Measurements from ENCODE around the gene STK39. TPM values are rescaled to one million over a fixed set of nuclear protein-coding genes. Genes with fewer than 3 reads are reported as not detected.
"Not testable (repeated sequence)": the region's sequence is repeated elsewhere in the genome, so short reads cannot be mapped to it uniquely, and the experiment has no call there.

The STK39 gene
- polyA plus RNA-seq, 4 donors = 19.0 to 68.7 (median 41.3) TPM

- no peak for FAIRE-seq
- Histone ChIP-seq H3K9me3 (ENCODE audit: control insufficient read depth in 2 of 2, insufficient read depth in 1 of 2, low read depth in 1 of 2, low read length in 1 of 2) (no peaks in the 10 kb centered on the region), H3K4me1 (ENCODE audit: control insufficient read depth in 3 of 3, insufficient read depth in 2 of 3, low read depth in 1 of 3, low read length in 2 of 3) (peaks cover 0 to 3% (median 0%) of the 10 kb centered on the region in 3 donors), H3K27ac (ENCODE audit: low read depth in 1 of 3, low read length in 2 of 3) (no peak overlapping the region), H3K4me3 (ENCODE audit: low read depth in 1 of 3, low read length in 3 of 3) (no peak overlapping the region), H3K36me3 (ENCODE audit: control insufficient read depth in 3 of 3, insufficient read depth in 2 of 3, low read depth in 1 of 3, low read length in 3 of 3) (no peaks in the 10 kb centered on the region), H3K27me3 (ENCODE audit: control insufficient read depth in 3 of 3, insufficient read depth in 3 of 3, low read length in 3 of 3) (no peaks in the 10 kb centered on the region)
- 67 to 81% (median 71%) methylated on average over 3 of the region's 3 CpGs for WGBS, 3 donors
- peak in 1 of 2 donors; percentile 37 for DNase-seq
These were observed 29.9 kb upstream of the STK39 start for GRCh38 chr2:168277276-168277675.

- Histone ChIP-seq H3K4me3 (ENCODE audit: low read depth in 1 of 3, low read length in 3 of 3) (no peak overlapping the region), H3K27me3 (ENCODE audit: control insufficient read depth in 3 of 3, insufficient read depth in 3 of 3, low read length in 3 of 3) (no peaks in the 10 kb centered on the region), H3K36me3 (ENCODE audit: control insufficient read depth in 3 of 3, insufficient read depth in 2 of 3, low read depth in 1 of 3, low read length in 3 of 3) (no peaks in the 10 kb centered on the region), H3K27ac (ENCODE audit: low read depth in 1 of 3, low read length in 2 of 3) (no peak overlapping the region), H3K4me1 (ENCODE audit: control insufficient read depth in 3 of 3, insufficient read depth in 2 of 3, low read depth in 1 of 3, low read length in 2 of 3) (no peaks in the 10 kb centered on the region), H3K9me3 (ENCODE audit: control insufficient read depth in 2 of 2, insufficient read depth in 1 of 2, low read depth in 1 of 2, low read length in 1 of 2) (no peaks in the 10 kb centered on the region)
- DNase-seq (no peak), FAIRE-seq (no peak)
- 61 to 68% (median 66%) methylated on average over 3 of the region's 3 CpGs for WGBS, 3 donors
These were observed 24.8 kb upstream of the STK39 start for GRCh38 chr2:168272225-168272624.

- not testable (repeated sequence) for H3K36me3 ChIP-seq (ENCODE audit: control insufficient read depth in 3 of 3, insufficient read depth in 2 of 3, low read depth in 1 of 3, low read length in 3 of 3); H3K4me3 ChIP-seq (ENCODE audit: low read depth in 1 of 3, low read length in 3 of 3); H3K27me3 ChIP-seq (ENCODE audit: control insufficient read depth in 3 of 3, insufficient read depth in 3 of 3, low read length in 3 of 3); DNase-seq; H3K27ac ChIP-seq (ENCODE audit: low read depth in 1 of 3, low read length in 2 of 3); FAIRE-seq; H3K4me1 ChIP-seq (ENCODE audit: control insufficient read depth in 3 of 3, insufficient read depth in 2 of 3, low read depth in 1 of 3, low read length in 2 of 3)
- peaks cover 0 to 19% of the 10 kb centered on the region in 2 donors for H3K9me3 ChIP-seq (ENCODE audit: control insufficient read depth in 2 of 2, insufficient read depth in 1 of 2, low read depth in 1 of 2, low read length in 1 of 2)
- WGBS, 3 donors = 89 to 99% (median 98%) methylated on average over 2 of the region's 2 CpGs
These were observed 15.5 kb upstream of the STK39 start for GRCh38 chr2:168262926-168263325.

- H3K36me3 ChIP-seq (ENCODE audit: control insufficient read depth in 3 of 3, insufficient read depth in 2 of 3, low read depth in 1 of 3, low read length in 3 of 3) = no peaks in the 10 kb centered on the region
- H3K4me1 ChIP-seq (ENCODE audit: control insufficient read depth in 3 of 3, insufficient read depth in 2 of 3, low read depth in 1 of 3, low read length in 2 of 3) = peaks cover 0 to 3% (median 2%) of the 10 kb centered on the region in 3 donors
- 14 to 39% (median 22%) methylated on average over 2 of the region's 2 CpGs for WGBS, 3 donors
- no peak for FAIRE-seq
- no peaks in the 10 kb centered on the region for H3K27me3 ChIP-seq (ENCODE audit: control insufficient read depth in 3 of 3, insufficient read depth in 3 of 3, low read length in 3 of 3)
- no peak overlapping the region for H3K4me3 ChIP-seq (ENCODE audit: low read depth in 1 of 3, low read length in 3 of 3)
- peak overlapping the region in 1 of 3 donors; percentile 66 for H3K27ac ChIP-seq (ENCODE audit: low read depth in 1 of 3, low read length in 2 of 3)
- DNase-seq = peak; percentile 35 to 90
- H3K9me3 ChIP-seq (ENCODE audit: control insufficient read depth in 2 of 2, insufficient read depth in 1 of 2, low read depth in 1 of 2, low read length in 1 of 2) = peaks cover 0 to 19% of the 10 kb centered on the region in 2 donors
These were observed 9.1 kb upstream of the STK39 start for GRCh38 chr2:168256448-168256847.

- FAIRE-seq (no peak), DNase-seq (no peak)
- H3K4me1 ChIP-seq (ENCODE audit: control insufficient read depth in 3 of 3, insufficient read depth in 2 of 3, low read depth in 1 of 3, low read length in 2 of 3) = peaks cover 0 to 3% (median 2%) of the 10 kb centered on the region in 3 donors
- H3K9me3 ChIP-seq (ENCODE audit: control insufficient read depth in 2 of 2, insufficient read depth in 1 of 2, low read depth in 1 of 2, low read length in 1 of 2) = peaks cover 0 to 19% of the 10 kb centered on the region in 2 donors
- 78 to 85% (median 78%) methylated on average over 3 of the region's 3 CpGs for WGBS, 3 donors
- H3K36me3 ChIP-seq (ENCODE audit: control insufficient read depth in 3 of 3, insufficient read depth in 2 of 3, low read depth in 1 of 3, low read length in 3 of 3) = no peaks in the 10 kb centered on the region
- H3K27ac ChIP-seq (ENCODE audit: low read depth in 1 of 3, low read length in 2 of 3) = peak overlapping the region in 1 of 3 donors; percentile 3
- no peak overlapping the region for H3K4me3 ChIP-seq (ENCODE audit: low read depth in 1 of 3, low read length in 3 of 3)
- no peaks in the 10 kb centered on the region for H3K27me3 ChIP-seq (ENCODE audit: control insufficient read depth in 3 of 3, insufficient read depth in 3 of 3, low read length in 3 of 3)
These were observed 8.5 kb upstream of the STK39 start for GRCh38 chr2:168255866-168256265.

GRCh38 chr2:168255103-168255502, 7.7 kb upstream of the STK39 start:
- Histone ChIP-seq H3K36me3 (ENCODE audit: control insufficient read depth in 3 of 3, insufficient read depth in 2 of 3, low read depth in 1 of 3, low read length in 3 of 3) (no peaks in the 10 kb centered on the region), H3K9me3 (ENCODE audit: control insufficient read depth in 2 of 2, insufficient read depth in 1 of 2, low read depth in 1 of 2, low read length in 1 of 2) (peaks cover 0 to 17% of the 10 kb centered on the region in 2 donors), H3K27ac (ENCODE audit: low read depth in 1 of 3, low read length in 2 of 3) (no peak overlapping the region), H3K4me3 (ENCODE audit: low read depth in 1 of 3, low read length in 3 of 3) (no peak overlapping the region), H3K4me1 (ENCODE audit: control insufficient read depth in 3 of 3, insufficient read depth in 2 of 3, low read depth in 1 of 3, low read length in 2 of 3) (peaks cover 0 to 3% (median 2%) of the 10 kb centered on the region in 3 donors), H3K27me3 (ENCODE audit: control insufficient read depth in 3 of 3, insufficient read depth in 3 of 3, low read length in 3 of 3) (no peaks in the 10 kb centered on the region)
- WGBS, 3 donors = 95 to 99% (median 98%) methylated on average over 8 of the region's 8 CpGs
- FAIRE-seq (no peak), DNase-seq (no peak)

GRCh38 chr2:168254158-168254935, 7.0 kb upstream of the STK39 start:
- Histone ChIP-seq H3K9me3 (ENCODE audit: control insufficient read depth in 2 of 2, insufficient read depth in 1 of 2, low read depth in 1 of 2, low read length in 1 of 2) (peaks cover 0 to 9% of the 10 kb centered on the region in 2 donors), H3K27me3 (ENCODE audit: control insufficient read depth in 3 of 3, insufficient read depth in 3 of 3, low read length in 3 of 3) (no peaks in the 10 kb centered on the region), H3K4me3 (ENCODE audit: low read depth in 1 of 3, low read length in 3 of 3) (no peak overlapping the region), H3K4me1 (ENCODE audit: control insufficient read depth in 3 of 3, insufficient read depth in 2 of 3, low read depth in 1 of 3, low read length in 2 of 3) (peaks cover 0 to 3% (median 2%) of the 10 kb centered on the region in 3 donors), H3K36me3 (ENCODE audit: control insufficient read depth in 3 of 3, insufficient read depth in 2 of 3, low read depth in 1 of 3, low read length in 3 of 3) (no peaks in the 10 kb centered on the region), H3K27ac (ENCODE audit: low read depth in 1 of 3, low read length in 2 of 3) (no peak overlapping the region)
- peak; percentile 10 to 35 for DNase-seq
- FAIRE-seq = no peak
- 69 to 77% (median 71%) methylated on average over 3 of the region's 3 CpGs for WGBS, 3 donors

GRCh38 chr2:168253379-168253778, 6.0 kb upstream of the STK39 start:
- Histone ChIP-seq H3K27ac (ENCODE audit: low read depth in 1 of 3, low read length in 2 of 3) (no peak overlapping the region), H3K4me3 (ENCODE audit: low read depth in 1 of 3, low read length in 3 of 3) (no peak overlapping the region), H3K36me3 (ENCODE audit: control insufficient read depth in 3 of 3, insufficient read depth in 2 of 3, low read depth in 1 of 3, low read length in 3 of 3) (no peaks in the 10 kb centered on the region), H3K9me3 (ENCODE audit: control insufficient read depth in 2 of 2, insufficient read depth in 1 of 2, low read depth in 1 of 2, low read length in 1 of 2) (peaks cover 0 to under 1% of the 10 kb centered on the region in 2 donors), H3K27me3 (ENCODE audit: control insufficient read depth in 3 of 3, insufficient read depth in 3 of 3, low read length in 3 of 3) (no peaks in the 10 kb centered on the region), H3K4me1 (ENCODE audit: control insufficient read depth in 3 of 3, insufficient read depth in 2 of 3, low read depth in 1 of 3, low read length in 2 of 3) (peaks cover 0 to 8% (median 2%) of the 10 kb centered on the region in 3 donors)
- no peak for DNase-seq
- 66 to 92% (median 80%) methylated on average over 2 of the region's 2 CpGs for whole genome bisulfite sequencing, 3 donors
- no peak for FAIRE-seq
